Measurements from ENCODE around the gene P2RY2. TPM values are rescaled to one million over a fixed set of nuclear protein-coding genes. Genes with fewer than 3 reads are reported as not detected.

Gene P2RY2
- polyA plus RNA-seq, 1 donor from 2014 or later = not detected

- H3K9me2 ChIP-seq (ENCODE audit: insufficient read depth, low read length) = no peaks in the 10 kb centered on the region
- no peak overlapping the region for H3K9ac ChIP-seq (ENCODE audit: low read length)
- H3K4me3 ChIP-seq (ENCODE audit: low read length) = no peak overlapping the region
- TF ChIP-seq EP300 (conservative IDR thresholded peaks at IDR 0.05; ENCODE audit: poor library complexity, severe bottlenecking) (no peak), MXI1 (conservative IDR thresholded peaks at IDR 0.05; ENCODE audit: poor library complexity, severe bottlenecking) (no peak), RAD21 (conservative IDR thresholded peaks at IDR 0.05) (no peak), REST (IDR thresholded peaks at IDR 0.05; ENCODE audit: borderline replicate concordance) (no peak), POLR2AphosphoS5 (IDR thresholded peaks at IDR 0.05) (no peak), SMC3 (conservative IDR thresholded peaks at IDR 0.05; ENCODE audit: poor library complexity) (no peak), TAF1 (IDR thresholded peaks at IDR 0.05; ENCODE audit: low read depth) (no peak), CTCF (IDR thresholded peaks at IDR 0.05; ENCODE audit: poor library complexity, severe bottlenecking) (no peak), EZH2 (IDR thresholded peaks at IDR 0.05; ENCODE audit: borderline replicate concordance, insufficient read depth, low read length, poor library complexity, severe bottlenecking) (no peak)
- H3K4me2 ChIP-seq (ENCODE audit: low read length) = no peak overlapping the region
- H4K20me1 ChIP-seq (ENCODE audit: insufficient read depth) = no peaks in the 10 kb centered on the region
- no peaks in the 10 kb centered on the region for H3K79me2 ChIP-seq (replicated peaks; ENCODE audit: insufficient read depth, low read length)
- H3F3A ChIP-seq (ENCODE audit: insufficient read depth, low read length, poor library complexity, severe bottlenecking) = no peaks in the 10 kb centered on the region
- H2AFZ ChIP-seq (ENCODE audit: low read depth, low read length) = no peak overlapping the region
- H3K9me3 ChIP-seq (ENCODE audit: low read length) = no peaks in the 10 kb centered on the region
- H3K36me3 ChIP-seq (ENCODE audit: insufficient read depth, low read length) = no peaks in the 10 kb centered on the region
- H3K27ac ChIP-seq (ENCODE audit: low read length) = no peak overlapping the region
- no peaks in the 10 kb centered on the region for H3K27me3 ChIP-seq (ENCODE audit: insufficient read depth, low read depth, low read length)
These were observed 25.0 kb downstream of the P2RY2 start for GRCh38 chr11:73243093-73243485.

GRCh38 chr11:73244589-73245240, 26.6 kb downstream of the P2RY2 start:
- H3K9me2 ChIP-seq (ENCODE audit: insufficient read depth, low read length) = no peaks in the 10 kb centered on the region
- no peaks in the 10 kb centered on the region for H3K9me3 ChIP-seq (ENCODE audit: low read length)
- no peaks in the 10 kb centered on the region for H3K36me3 ChIP-seq (ENCODE audit: insufficient read depth, low read length)
- H3K4me2 ChIP-seq (ENCODE audit: low read length) = no peak overlapping the region
- H3K27me3 ChIP-seq (ENCODE audit: insufficient read depth, low read depth, low read length) = no peaks in the 10 kb centered on the region
- no peaks in the 10 kb centered on the region for H3F3A ChIP-seq (ENCODE audit: insufficient read depth, low read length, poor library complexity, severe bottlenecking)
- no peaks in the 10 kb centered on the region for H3K79me2 ChIP-seq (replicated peaks; ENCODE audit: insufficient read depth, low read length)
- peak overlapping the region; percentile 21 for H3K27ac ChIP-seq (ENCODE audit: low read length)
- H4K20me1 ChIP-seq (ENCODE audit: insufficient read depth) = no peaks in the 10 kb centered on the region
- TF ChIP-seq MXI1 (conservative IDR thresholded peaks at IDR 0.05; ENCODE audit: poor library complexity, severe bottlenecking) = no peak
- no peak for TF ChIP-seq REST (IDR thresholded peaks at IDR 0.05; ENCODE audit: borderline replicate concordance)
- no peak for TF ChIP-seq CTCF (IDR thresholded peaks at IDR 0.05; ENCODE audit: poor library complexity, severe bottlenecking)
- TF ChIP-seq POLR2AphosphoS5 (IDR thresholded peaks at IDR 0.05) = no peak
- no peak for TF ChIP-seq SMC3 (conservative IDR thresholded peaks at IDR 0.05; ENCODE audit: poor library complexity)
- TF ChIP-seq TAF1 (IDR thresholded peaks at IDR 0.05; ENCODE audit: low read depth) = no peak
- no peak for TF ChIP-seq RAD21 (conservative IDR thresholded peaks at IDR 0.05)
- TF ChIP-seq EP300 (conservative IDR thresholded peaks at IDR 0.05; ENCODE audit: poor library complexity, severe bottlenecking) = no peak
- TF ChIP-seq EZH2 (IDR thresholded peaks at IDR 0.05; ENCODE audit: borderline replicate concordance, insufficient read depth, low read length, poor library complexity, severe bottlenecking) = no peak
- no peak overlapping the region for H3K4me3 ChIP-seq (ENCODE audit: low read length)
- no peak overlapping the region for H2AFZ ChIP-seq (ENCODE audit: low read depth, low read length)
- peak overlapping the region; percentile 6 for H3K9ac ChIP-seq (ENCODE audit: low read length)
